Activated naive CD4-positive, alpha-beta T cell treated with Interleukin-2 at 50 U/mL for 16 hours (primary cell): ENCODE data around the gene RCOR2.

Experiments
- DNase-seq: peaks from one replicate; pipeline ENCODE4 v3.0.0-alpha.2; 2020

RCOR2 gene

GRCh38 chr11:63922673-63923192 is 5.8 kb upstream of the RCOR2 start:
- DNase-seq, result no peak

GRCh38 chr11:63920939-63921417 is 4.0 kb upstream of the RCOR2 start:
- peak; percentile 28 for DNase-seq

- DNase-seq, result no peak
Observed at GRCh38 chr11:63920126-63920938, 3.4 kb upstream of the RCOR2 start.

- no peak for DNase-seq
Observed at GRCh38 chr11:63919267-63920125, 2.5 kb upstream of the RCOR2 start.

GRCh38 chr11:63918507-63919191 is 1.7 kb upstream of the RCOR2 start:
- DNase-seq, result no peak

GRCh38 chr11:63917692-63918506 is 935 bp upstream of the RCOR2 start:
- peak; percentile 24 for DNase-seq

- DNase-seq, result peak; percentile 42
Observed at GRCh38 chr11:63915961-63916836, 765 bp downstream of the RCOR2 start.

- DNase-seq, result no peak
Observed at GRCh38 chr11:63914896-63915691, 1.9 kb downstream of the RCOR2 start.

GRCh38 chr11:63913866-63914830 is 2.8 kb downstream of the RCOR2 start:
- no peak for DNase-seq

GRCh38 chr11:63912678-63913077 is 4.3 kb downstream of the RCOR2 start:
- no peak for DNase-seq

- DNase-seq, result no peak
Observed at GRCh38 chr11:63911876-63912275, 5.1 kb downstream of the RCOR2 start.

GRCh38 chr11:63911440-63911839 is 5.5 kb downstream of the RCOR2 start:
- DNase-seq, result no peak

GRCh38 chr11:63910675-63911074 is 6.3 kb downstream of the RCOR2 start:
- no peak for DNase-seq

GRCh38 chr11:63909591-63910506 is 7.1 kb downstream of the RCOR2 start:
- no peak for DNase-seq

- DNase-seq, result no peak
Observed at GRCh38 chr11:63908631-63909401, 8.1 kb downstream of the RCOR2 start.

GRCh38 chr11:63907808-63908530 is 9.0 kb downstream of the RCOR2 start:
- no peak for DNase-seq
